H1 (cell line): ENCODE measurements around the gene INHBA. TPM values are rescaled to one million over a fixed set of nuclear protein-coding genes. Genes with fewer than 3 reads are reported as not detected.

Experiments
- CTCF ChIA-PET: fragments of 300-600 bp; sonication (Branson Sonifier 250); formaldehyde crosslinking; loops from one replicate; lab custom pipeline; 2021; ENCODE audit not compliant: partially characterized antibody; lab: Charles Lee
- POLR2A ChIA-PET: fragments of 300-600 bp; sonication (Branson Sonifier 250); formaldehyde crosslinking; loops from one replicate; lab custom pipeline; 2021; ENCODE audit warnings: inconsistent platforms; ENCODE audit not compliant: partially characterized antibody; lab: Charles Lee
- DNase-seq, 2 experiments: peaks; one replicate each; pipeline versions ENCODE4 v3.0.0 to v3.0.0-alpha.2; 2010 to 2022; ENCODE audit warnings: low spot score in 2 of 2, low read depth in 1 of 2, mixed read lengths in 1 of 2
- FAIRE-seq: peaks from 2 replicates; lab custom pipeline; 2011; peaks lifted over from hg19 to GRCh38; lab: Jason Lieb, UNC
- H2AFZ ChIP-seq: 2 replicates; pipeline ENCODE4 v1.8.1; 2012; ENCODE audit warnings: low read length, inconsistent platforms
- H2AK5ac ChIP-seq: 2 replicates; pipeline ENCODE4 v1.6.1; 2013; ENCODE audit warnings: low read depth, low read length
- H2BK120ac ChIP-seq: replicated peaks from 2 replicates; pipeline ENCODE3; 2013; ENCODE audit warnings: low read depth, low read length, inconsistent platforms
- H2BK12ac ChIP-seq: 2 replicates; pipeline ENCODE4 v1.6.1; 2013; ENCODE audit warnings: low read depth, low read length
- H2BK15ac ChIP-seq: 2 replicates; pipeline ENCODE4 v1.6.1; 2013; ENCODE audit warnings: low read length
- H2BK20ac ChIP-seq: 2 replicates; pipeline ENCODE4 v1.6.1; 2013; ENCODE audit warnings: low read length
- H2BK5ac ChIP-seq: 2 replicates; pipeline ENCODE4 v1.6.1; 2013; ENCODE audit warnings: low read depth, low read length
- H3K14ac ChIP-seq: 2 replicates; pipeline ENCODE4 v1.6.1; 2013; ENCODE audit warnings: inconsistent platforms; ENCODE audit not compliant: insufficient read length
- H3K18ac ChIP-seq: 2 replicates; pipeline ENCODE4 v1.6.1; 2013; ENCODE audit warnings: low read length; ENCODE audit errors: extremely low read depth
- H3K23ac ChIP-seq: 2 replicates; pipeline ENCODE4 v1.6.1; 2013; ENCODE audit warnings: inconsistent platforms; ENCODE audit not compliant: insufficient read length
- H3K23me2 ChIP-seq: 2 replicates; pipeline ENCODE4 v1.6.1; 2013; ENCODE audit warnings: low read depth, low read length
- H3K27ac ChIP-seq: 2 replicates; pipeline ENCODE4 v1.6.1; 2011; ENCODE audit warnings: low read depth, low read length, inconsistent platforms
- H3K27me3 ChIP-seq, 4 experiments: replicated peaks in 1 of 4; 1 replicate in 1 of 4; 2 replicates in 3 of 4; pipeline versions ENCODE4 v1.6.1 to v1.8.1; 2011 to 2013; ENCODE audit warnings: low read length in 3 of 4, mild to moderate bottlenecking in 3 of 4, inconsistent platforms in 2 of 4, mixed read lengths in 2 of 4, moderate library complexity in 1 of 4; ENCODE audit not compliant: control insufficient read depth in 3 of 4, insufficient read depth in 3 of 4; ENCODE audit errors: extremely low read depth in 1 of 4
- H3K36me3 ChIP-seq, 4 experiments: 2 replicates each; pipeline versions ENCODE4 v1.6.1 to v1.8.1; 2011 to 2013; ENCODE audit warnings: mild to moderate bottlenecking in 4 of 4, low read length in 3 of 4, moderate library complexity in 2 of 4, control low read depth in 1 of 4, inconsistent platforms in 1 of 4; ENCODE audit not compliant: insufficient read depth in 4 of 4, control insufficient read depth in 2 of 4
- H3K4ac ChIP-seq: replicated peaks from 2 replicates; pipeline ENCODE3; 2013; ENCODE audit warnings: low read length, low read depth, mixed read lengths, inconsistent platforms; ENCODE audit not compliant: insufficient read length
- H3K4me1 ChIP-seq, 4 experiments: replicated peaks in 1 of 4; 1 replicate in 1 of 4; 2 replicates in 3 of 4; pipeline versions ENCODE4 v1.6.1 to v1.8.1; 2011 to 2013; ENCODE audit warnings: low read length in 3 of 4, inconsistent platforms in 2 of 4, mixed read lengths in 1 of 4; ENCODE audit not compliant: insufficient read depth in 4 of 4, control insufficient read depth in 3 of 4
- H3K4me2 ChIP-seq, 2 experiments: 2 replicates each; pipeline versions ENCODE4 v1.6.1 to v1.8.1; 2011 to 2013; ENCODE audit warnings: low read depth in 2 of 2, low read length in 2 of 2, control low read depth in 1 of 2, inconsistent platforms in 1 of 2, mild to moderate bottlenecking in 1 of 2; ENCODE audit not compliant: insufficient read depth in 1 of 2
- H3K4me3 ChIP-seq, 4 experiments: fragments of 200-600, 300-600 bp in 1 of 4; sonication (generic), shearing (Covaris generic), sonication (Bioruptor Twin) in 1 of 4; 2 replicates each; pipeline versions ENCODE4 v1.5.1 to v1.8.1; 2011 to 2016; ENCODE audit warnings: low read length in 4 of 4, low read depth in 3 of 4, control low read depth in 2 of 4, inconsistent platforms in 2 of 4, mild to moderate bottlenecking in 2 of 4, mixed read lengths in 1 of 4, moderate library complexity in 1 of 4; ENCODE audit not compliant: insufficient read depth in 2 of 4; ENCODE audit errors: extremely low read depth in 1 of 4
- H3K56ac ChIP-seq: replicated peaks from 2 replicates; pipeline ENCODE3; 2013; ENCODE audit warnings: low read depth, mild to moderate bottlenecking, mixed read lengths, low read length, inconsistent platforms; ENCODE audit not compliant: insufficient read length
- H3K79me1 ChIP-seq: 2 replicates; pipeline ENCODE4 v1.6.1; 2013; ENCODE audit warnings: low read depth, low read length, control low read depth
- H3K79me2 ChIP-seq, 2 experiments: 2 replicates each; pipeline versions ENCODE4 v1.6.1 to v1.8.1; 2012 to 2013; ENCODE audit warnings: low read length in 2 of 2, mild to moderate bottlenecking in 2 of 2, inconsistent platforms in 1 of 2; ENCODE audit not compliant: insufficient read depth in 2 of 2, control insufficient read depth in 1 of 2
- H3K9ac ChIP-seq, 4 experiments: replicated peaks in 1 of 4; 1 replicate in 1 of 4; 2 replicates in 3 of 4; pipeline versions ENCODE4 v1.6.1 to v1.8.1; 2011 to 2013; ENCODE audit warnings: low read depth in 3 of 4, low read length in 3 of 4, control low read depth in 2 of 4, mild to moderate bottlenecking in 2 of 4, moderate library complexity in 2 of 4, inconsistent platforms in 1 of 4; ENCODE audit errors: extremely low read depth in 1 of 4
- H3K9me3 ChIP-seq, 2 experiments: 2 replicates each; pipeline versions ENCODE4 v1.6.1 to v1.8.1; 2012 to 2013; ENCODE audit warnings: mild to moderate bottlenecking in 2 of 2, moderate library complexity in 2 of 2, control low read depth in 1 of 2, inconsistent platforms in 1 of 2, low read depth in 1 of 2, low read length in 1 of 2, mixed read lengths in 1 of 2; ENCODE audit not compliant: insufficient read depth in 2 of 2
- H4K20me1 ChIP-seq, 2 experiments: replicated peaks in 1 of 2; 2 replicates each; pipeline versions ENCODE3 to v1.8.1; 2011 to 2013; ENCODE audit warnings: inconsistent platforms in 2 of 2, low read length in 2 of 2, mild to moderate bottlenecking in 1 of 2; ENCODE audit not compliant: insufficient read depth in 2 of 2, control insufficient read depth in 1 of 2
- H4K5ac ChIP-seq: 2 replicates; pipeline ENCODE4 v1.6.1; 2013; ENCODE audit warnings: low read length, low read depth, mixed read lengths, inconsistent platforms; ENCODE audit not compliant: insufficient read length
- H4K8ac ChIP-seq: 2 replicates; pipeline ENCODE4 v1.8.0; 2013; ENCODE audit warnings: mild to moderate bottlenecking, moderate library complexity, low read length, inconsistent platforms; ENCODE audit not compliant: insufficient read depth; ENCODE audit errors: extremely low read depth
- H4K91ac ChIP-seq: replicated peaks from 2 replicates; pipeline ENCODE3; 2013; ENCODE audit warnings: low read length, mixed read lengths, inconsistent platforms; ENCODE audit not compliant: insufficient read length
- ASH2L ChIP-seq: fragments of 200-600, 300-600 bp; sonication (generic); IDR thresholded peaks from one replicate; pipeline ENCODE4 v1.7.1; 2017; ENCODE audit warnings: low read length
- BCL11A ChIP-seq, 2 experiments: IDR thresholded peaks; one replicate each; pipeline ENCODE4 v1.6.1; 2011; ENCODE audit warnings: low read depth in 2 of 2, low read length in 2 of 2, mild to moderate bottlenecking in 2 of 2
- GABPA ChIP-seq: IDR thresholded peaks from 2 replicates; pipeline ENCODE4 v1.6.1; 2011; ENCODE audit warnings: mild to moderate bottlenecking, low read length, moderate library complexity, borderline replicate concordance; ENCODE audit not compliant: insufficient read depth
- KDM1A ChIP-seq: fragments of 200-600, 300-600 bp; sonication (generic); IDR thresholded peaks from 2 replicates; pipeline ENCODE4 v1.7.1; 2016; ENCODE audit warnings: mild to moderate bottlenecking, low read length, borderline replicate concordance
- MAFK ChIP-seq: IDR thresholded peaks from 2 replicates; pipeline ENCODE4 v1.6.1; 2012; ENCODE audit warnings: low read depth, mild to moderate bottlenecking, improper control_type of control experiment, low read length
- MAX ChIP-seq: IDR thresholded peaks from 2 replicates; pipeline ENCODE4 v1.6.1; 2012; ENCODE audit warnings: inconsistent platforms
- RAD21 ChIP-seq, 2 experiments: IDR thresholded peaks in 1 of 2; conservative IDR thresholded peaks in 1 of 2; 2 replicates each; pipeline ENCODE4 v1.6.1; 2011; ENCODE audit warnings: low read depth in 2 of 2, low read length in 2 of 2, improper control_type of control experiment in 1 of 2, inconsistent platforms in 1 of 2, mild to moderate bottlenecking in 1 of 2, moderate library complexity in 1 of 2
- SP4 ChIP-seq: IDR thresholded peaks from 2 replicates; pipeline ENCODE4 v1.6.1; 2012; ENCODE audit warnings: low read length, inconsistent platforms
- TEAD4 ChIP-seq: IDR thresholded peaks from 2 replicates; pipeline ENCODE4 v1.6.1; 2012; ENCODE audit warnings: low read depth, low read length, inconsistent platforms, mixed read lengths
- YY1 ChIP-seq: IDR thresholded peaks from 2 replicates; pipeline ENCODE4 v1.6.1; 2011; ENCODE audit warnings: low read depth, mild to moderate bottlenecking, low read length
- ZNF274 ChIP-seq: IDR thresholded peaks from 2 replicates; pipeline ENCODE4 v1.7.0; 2012; ENCODE audit warnings: low read length, borderline replicate concordance; ENCODE audit errors: extremely low read depth
- WGBS, 2 experiments: shearing (Covaris generic) in 1 of 2; methylation state at CpG; one replicate each; pipeline versions ENCODE4 v1.1.6 to v1.1.7; 2013 to 2015; ENCODE audit warnings: low lambda C conversion rate in 2 of 2, mixed read lengths in 2 of 2, inconsistent platforms in 1 of 2, low coverage in 1 of 2, missing lambda C conversion rate in 1 of 2; ENCODE audit not compliant: insufficient replicate concordance in 2 of 2, insufficient coverage in 1 of 2, insufficient read length in 1 of 2; ENCODE audit errors: extremely low coverage in 1 of 2, missing lambda C conversion rate in 1 of 2; 5-methylcytosine and 5-hydroxymethylcytosine counted together
- polyA plus RNA-seq, 7 experiments: library from polyadenylated mRNA; depleted of rRNA in 3 of 7; stranded (reverse) in 5 of 7; unstranded in 2 of 7; fragments of >200 nt in 5 of 7; fragments of 200-250 nt in 2 of 7; gene quantifications; 1 replicate in 5 of 7; 2 replicates in 1 of 7; 4 replicates in 1 of 7; pipeline versions ENCODE4 v1.2.1 to v1.2.3, GENCODE V29; 2011 to 2013; ENCODE audit warnings: missing spikeins in 2 of 7, mixed read lengths in 2 of 7
- total RNA-seq: library from RNA; stranded (reverse); fragmentation: NEBNext Ultra II Directional; extraction: Animal tissue kit (Norgen Biotek cat#: 25700); gene quantifications from 2 replicates; pipeline ENCODE4 v1.2.1, GENCODE V29; 2021

The INHBA gene
- total and polyA plus RNA-seq, 2 of the 8 experiments (the other 6 are each of a cell fraction or from before 2014, with no cell fraction given), result 1.1 to 2.7 TPM

- Histone ChIP-seq H3K56ac (no peak overlapping the region), H3K27ac (no peak overlapping the region), H3K4me3 (no peak overlapping the region), H3K79me1 (no peaks in the 10 kb centered on the region), H3K23ac (no peak overlapping the region), H3K4me2 (peak overlapping the region in 1 of 2 experiments; percentile 47; a peak in 2 of 4 replicates), H4K5ac (no peak overlapping the region), H3K23me2 (peaks cover 11% of the 10 kb centered on the region), H3K4ac (no peak overlapping the region), H4K8ac (no peak overlapping the region), H3K18ac (no peak overlapping the region), H2BK5ac (no peak overlapping the region; the same call in 1 of the 2 replicates), H2AK5ac (no peak overlapping the region), H2AFZ (peak overlapping the region; percentile 78), H4K91ac (no peak overlapping the region), H2BK20ac (0 out of 2 replicates have a peak overlapping the region, but pooled peaks have one; percentile 38), H3K36me3 (no peaks in the 10 kb centered on the region), H3K14ac (no peak overlapping the region), H3K9me3 (no peaks in the 10 kb centered on the region), H4K20me1 (no peaks in the 10 kb centered on the region), H3K9ac (no peak overlapping the region), H2BK15ac (no peak overlapping the region), H3K27me3 (0 out of 7 replicates have a peak, but pooled peaks cover 0 to 3% (median 0%) of the 10 kb centered on the region in 4 experiments), H2BK12ac (no peak overlapping the region; the same call in 1 of the 2 replicates), H2BK120ac (no peak overlapping the region), H3K79me2 (no peaks in the 10 kb centered on the region; a peak in 1 of 4 replicates), H3K4me1 (peaks cover 1 to 20% (median 16%) of the 10 kb centered on the region in 4 experiments; a peak in 5 of 7 replicates)
- 38% methylated on average over 15 of the region's 15 CpGs; no CpG with 5 or more reads in 1 of the 2 experiments for WGBS, 2 experiments
- ChIA-PET POLR2A (no interaction called here), CTCF (interaction anchor here (0.6 to 5.2 kb wide), 36 partner anchors 8 to 693 kb away, joined by 3 to 44 read pairs (median 4); partner anchors contain the start of gene INHBA)
- DNase-seq (peak; percentile 72 to 88), FAIRE-seq (peak; percentile 55)
- TF ChIP-seq ZNF274 (no peak), YY1 (0 out of 2 replicates have a peak, but pooled peaks have one; percentile 51), RAD21 (IDR thresholded peaks at IDR 0.05 in 1 of 2, conservative IDR thresholded peaks at IDR 0.05 in 1 of 2; ENCODE audit: low read depth in 2 of 2, low read length in 2 of 2) (peak; percentile 86 to 90), GABPA (no peak), MAFK (no peak), BCL11A (IDR thresholded peaks at IDR 0.05; ENCODE audit: low read depth in 2 of 2, low read length in 2 of 2) (no peak), SP4 (no peak), ASH2L (peak; percentile 21), MAX (0 out of 2 replicates have a peak, but pooled peaks have one; percentile 18), KDM1A (no peak), TEAD4 (no peak)
Measured at GRCh38 chr7:41696323-41696916, 6.5 kb downstream of the INHBA start.
